H9 (cell line): ENCODE data around the gene G2E3. TPM values are rescaled to one million over a fixed set of nuclear protein-coding genes. Genes with fewer than 3 reads are reported as not detected.
"Not testable (repeated sequence)": the region's sequence is repeated elsewhere in the genome, so short reads cannot be mapped to it uniquely, and the experiment has no call there.

Experiments used
- DNase-seq: peaks from one replicate; pipeline ENCODE4 v3.0.0-alpha.2; 2017
- H2AFZ ChIP-seq: one replicate; pipeline ENCODE4 v1.6.1; 2013; ENCODE audit warnings: mild to moderate bottlenecking, low read length, control low read depth, moderate library complexity
- H2AK5ac ChIP-seq: 2 replicates; pipeline ENCODE4 v1.6.1; 2013; ENCODE audit warnings: low read length, control low read depth, mixed read lengths; ENCODE audit not compliant: insufficient read length
- H2BK120ac ChIP-seq: one replicate; pipeline ENCODE4 v1.6.1; 2013; ENCODE audit warnings: low read depth, mild to moderate bottlenecking, low read length, control low read depth, inconsistent platforms; ENCODE audit not compliant: poor library complexity, severe bottlenecking
- H2BK12ac ChIP-seq: 2 replicates; pipeline ENCODE4 v1.6.1; 2013; ENCODE audit warnings: low read length, control low read depth, mixed read lengths, low read depth; ENCODE audit not compliant: insufficient read length
- H2BK15ac ChIP-seq: 2 replicates; pipeline ENCODE4 v1.6.1; 2013; ENCODE audit warnings: low read depth, low read length, control low read depth
- H2BK20ac ChIP-seq: one replicate; pipeline ENCODE4 v1.6.1; 2013; ENCODE audit warnings: low read depth, mild to moderate bottlenecking, low read length, control low read depth, inconsistent platforms; ENCODE audit not compliant: poor library complexity, severe bottlenecking
- H2BK5ac ChIP-seq: 2 replicates; pipeline ENCODE4 v1.6.1; 2013; ENCODE audit warnings: low read length, control low read depth, mixed read lengths; ENCODE audit not compliant: insufficient read length
- H3K14ac ChIP-seq: 2 replicates; pipeline ENCODE4 v1.6.1; 2013; ENCODE audit warnings: low read length, control low read depth; ENCODE audit not compliant: insufficient read depth
- H3K18ac ChIP-seq: 2 replicates; pipeline ENCODE4 v1.6.1; 2013; ENCODE audit warnings: low read depth, mild to moderate bottlenecking, mixed read lengths, low read length, control low read depth; ENCODE audit not compliant: insufficient read length
- H3K23ac ChIP-seq: 2 replicates; pipeline ENCODE4 v1.6.1; 2013; ENCODE audit warnings: low read length, control low read depth, mixed read lengths, low read depth; ENCODE audit not compliant: insufficient read length
- H3K23me2 ChIP-seq: 2 replicates; pipeline ENCODE4 v1.6.1; 2013; ENCODE audit warnings: low read depth, mild to moderate bottlenecking, mixed read lengths, low read length, control low read depth; ENCODE audit not compliant: insufficient read length, poor library complexity, severe bottlenecking
- H3K27ac ChIP-seq: 2 replicates; pipeline ENCODE4 v1.5.1; 2013; ENCODE audit warnings: low read length, control low read depth, mixed read lengths, low read depth; ENCODE audit not compliant: insufficient read length
- H3K27me3 ChIP-seq: 2 replicates; pipeline ENCODE4 v1.6.1; 2013; ENCODE audit warnings: low read length, control low read depth, inconsistent platforms; ENCODE audit not compliant: insufficient read depth
- H3K4ac ChIP-seq: 2 replicates; pipeline ENCODE4 v1.6.1; 2013; ENCODE audit warnings: low read depth, mild to moderate bottlenecking, control low read depth, inconsistent platforms, low read length, moderate library complexity
- H3K4me1 ChIP-seq: 2 replicates; pipeline ENCODE4 v1.6.1; 2013; ENCODE audit warnings: low read length, control low read depth, inconsistent platforms; ENCODE audit not compliant: insufficient read depth
- H3K4me2 ChIP-seq: 2 replicates; pipeline ENCODE4 v1.6.1; 2013; ENCODE audit warnings: low read length, control low read depth, mixed read lengths; ENCODE audit not compliant: insufficient read length, insufficient read depth
- H3K56ac ChIP-seq: 2 replicates; pipeline ENCODE4 v1.6.1; 2013; ENCODE audit warnings: low read depth, mild to moderate bottlenecking, mixed read lengths, low read length, control low read depth; ENCODE audit not compliant: insufficient read length
- H3K79me1 ChIP-seq: 2 replicates; pipeline ENCODE4 v1.6.1; 2013; ENCODE audit warnings: low read depth, mild to moderate bottlenecking, moderate library complexity, low read length, control low read depth, inconsistent platforms; ENCODE audit not compliant: insufficient read depth, poor library complexity, severe bottlenecking
- H3K79me2 ChIP-seq: 2 replicates; pipeline ENCODE4 v1.6.1; 2013; ENCODE audit warnings: low read length, control low read depth, inconsistent platforms; ENCODE audit not compliant: insufficient read depth
- H3K9ac ChIP-seq: 2 replicates; pipeline ENCODE4 v1.6.1; 2013; ENCODE audit warnings: low read length, control low read depth, mixed read lengths; ENCODE audit not compliant: insufficient read length; ENCODE audit errors: extremely low read depth
- H3K9me3 ChIP-seq: one replicate; pipeline ENCODE4 v1.6.1; 2013; ENCODE audit warnings: low read depth, low read length, inconsistent platforms; ENCODE audit not compliant: control insufficient read depth
- H3T11ph ChIP-seq: one replicate; pipeline ENCODE4 v1.6.1; 2013; ENCODE audit warnings: mild to moderate bottlenecking, low read length, control low read depth, inconsistent platforms
- H4K20me1 ChIP-seq: one replicate; pipeline ENCODE4 v1.6.1; 2013; ENCODE audit not compliant: control insufficient read depth, insufficient read length, insufficient read depth
- H4K5ac ChIP-seq: 2 replicates; pipeline ENCODE4 v1.6.1; 2013; ENCODE audit warnings: low read depth, mild to moderate bottlenecking, mixed read lengths, low read length, control low read depth; ENCODE audit not compliant: insufficient read length
- H4K8ac ChIP-seq: replicated peaks from 2 replicates; pipeline ENCODE4 v1.6.1; 2013; ENCODE audit warnings: low read length, control low read depth, mixed read lengths, low read depth; ENCODE audit not compliant: insufficient read length
- H4K91ac ChIP-seq: 2 replicates; pipeline ENCODE4 v1.6.1; 2013; ENCODE audit warnings: low read depth, mild to moderate bottlenecking, moderate library complexity, mixed read lengths, low read length, control low read depth; ENCODE audit not compliant: insufficient read length
- H3K27ac Mint-ChIP-seq, 3 experiments: 2 replicates in 2 of 3; 3 replicates in 1 of 3; pipeline ENCODE4 v1.8.0; 2020 to 2021; ENCODE audit warnings: mixed read lengths in 3 of 3, mild to moderate bottlenecking in 1 of 3, moderate library complexity in 1 of 3
- H3K27me3 Mint-ChIP-seq: 2 replicates; pipeline ENCODE4 v1.8.0; 2021; ENCODE audit warnings: low read depth, mild to moderate bottlenecking, moderate library complexity, mixed read lengths
- H3K36me3 Mint-ChIP-seq, 3 experiments: 2 replicates in 2 of 3; 3 replicates in 1 of 3; pipeline ENCODE4 v1.8.0; 2020 to 2021; ENCODE audit warnings: low read depth in 3 of 3, mixed read lengths in 3 of 3; ENCODE audit not compliant: insufficient read depth in 1 of 3
- H3K4me1 Mint-ChIP-seq, 2 experiments: 2 replicates each; pipeline ENCODE4 v1.8.0; 2020; ENCODE audit warnings: mixed read lengths in 2 of 2
- H3K4me3 Mint-ChIP-seq, 2 experiments: 2 replicates in 1 of 2; 3 replicates in 1 of 2; pipeline ENCODE4 v1.8.0; 2020 to 2021; ENCODE audit warnings: mild to moderate bottlenecking in 2 of 2, mixed read lengths in 2 of 2, moderate library complexity in 1 of 2
- H3K9me3 Mint-ChIP-seq, 2 experiments: 2 replicates in 1 of 2; 3 replicates in 1 of 2; pipeline ENCODE4 v1.8.0; 2020; ENCODE audit warnings: mild to moderate bottlenecking in 2 of 2, mixed read lengths in 2 of 2, moderate library complexity in 1 of 2
- WGBS: extraction: QIAGEN DNeasy Blood & Tissue Kit; methylation state at CpG from one replicate; pipeline ENCODE4 v1.1.7; 2013; ENCODE audit warnings: missing lambda C conversion rate, low lambda C conversion rate, mixed read lengths; ENCODE audit not compliant: insufficient read length; ENCODE audit errors: extremely low coverage; 5-methylcytosine and 5-hydroxymethylcytosine counted together
- total RNA-seq: library from RNA; stranded (reverse); gene quantifications from 2 replicates; pipeline ENCODE4 v1.2.1, GENCODE V29; 2021
- TF ChIP-seq, protein P1 (sequence below): fragments of 200-600 bp; sonication (generic); conservative IDR thresholded peaks from 3 replicates; pipeline ENCODE4 v1.8.0; 2021; ENCODE audit warnings: antibody characterized with exemption, mild to moderate bottlenecking

Gene G2E3
- total RNA-seq, 1 experiment from 2014 or later: 49.2 TPM

DNA sequence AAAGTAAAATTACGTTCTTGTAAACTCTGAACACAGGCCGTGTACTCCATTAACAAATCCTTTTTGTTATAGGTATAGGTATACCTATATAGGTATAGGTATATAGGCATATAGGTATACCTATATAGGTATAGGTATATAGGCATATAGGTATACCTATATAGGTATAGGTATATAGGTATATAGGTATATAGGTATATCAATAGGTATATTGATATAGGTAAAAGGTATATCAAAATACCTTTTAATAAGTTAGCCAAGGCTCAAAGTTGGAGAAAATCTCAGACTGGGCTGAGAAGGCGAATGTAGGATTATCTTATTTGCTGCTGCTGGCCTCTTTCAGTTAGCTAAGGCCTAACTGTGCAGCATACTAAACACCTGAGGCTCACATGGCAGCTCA is 66.6 kb downstream of the G2E3 start:
- Histone ChIP-seq H2BK12ac (no peak overlapping the region), H3K56ac (no peak overlapping the region), H2AFZ (no peak overlapping the region), H3K9ac (no peak overlapping the region), H3K18ac (no peak overlapping the region), H2BK15ac (no peak overlapping the region), H3K79me2 (peaks cover 19% of the 10 kb centered on the region; the same call in 1 of the 2 replicates), H3K4me2 (no peak overlapping the region), H2AK5ac (no peak overlapping the region), H3K14ac (no peak overlapping the region), H2BK120ac (no peak overlapping the region), H3K27ac (no peak overlapping the region), H3K23ac (no peak overlapping the region), H3T11ph (no peak overlapping the region), H2BK5ac (no peak overlapping the region), H4K8ac (no peak overlapping the region), H3K9me3 (no peaks in the 10 kb centered on the region), H4K20me1 (no peaks in the 10 kb centered on the region), H3K27me3 (no peaks in the 10 kb centered on the region), H4K91ac (no peak overlapping the region), H3K23me2 (no peaks in the 10 kb centered on the region), H2BK20ac (no peak overlapping the region), H3K4me1 (0 out of 2 replicates have a peak, but pooled peaks cover 3% of the 10 kb centered on the region), H4K5ac (no peak overlapping the region), H3K79me1 (no peaks in the 10 kb centered on the region), H3K4ac (no peak overlapping the region)
- DNase-seq: no peak
- TF ChIP-seq, protein P1, sequence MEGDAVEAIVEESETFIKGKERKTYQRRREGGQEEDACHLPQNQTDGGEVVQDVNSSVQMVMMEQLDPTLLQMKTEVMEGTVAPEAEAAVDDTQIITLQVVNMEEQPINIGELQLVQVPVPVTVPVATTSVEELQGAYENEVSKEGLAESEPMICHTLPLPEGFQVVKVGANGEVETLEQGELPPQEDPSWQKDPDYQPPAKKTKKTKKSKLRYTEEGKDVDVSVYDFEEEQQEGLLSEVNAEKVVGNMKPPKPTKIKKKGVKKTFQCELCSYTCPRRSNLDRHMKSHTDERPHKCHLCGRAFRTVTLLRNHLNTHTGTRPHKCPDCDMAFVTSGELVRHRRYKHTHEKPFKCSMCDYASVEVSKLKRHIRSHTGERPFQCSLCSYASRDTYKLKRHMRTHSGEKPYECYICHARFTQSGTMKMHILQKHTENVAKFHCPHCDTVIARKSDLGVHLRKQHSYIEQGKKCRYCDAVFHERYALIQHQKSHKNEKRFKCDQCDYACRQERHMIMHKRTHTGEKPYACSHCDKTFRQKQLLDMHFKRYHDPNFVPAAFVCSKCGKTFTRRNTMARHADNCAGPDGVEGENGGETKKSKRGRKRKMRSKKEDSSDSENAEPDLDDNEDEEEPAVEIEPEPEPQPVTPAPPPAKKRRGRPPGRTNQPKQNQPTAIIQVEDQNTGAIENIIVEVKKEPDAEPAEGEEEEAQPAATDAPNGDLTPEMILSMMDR: no peak
- Mint-ChIP-seq H3K36me3 (peaks cover 3 to 15% (median 13%) of the 10 kb centered on the region in 3 experiments; a peak in 6 of 7 replicates), H3K27ac (no peak overlapping the region), H3K9me3 (no peaks in the 10 kb centered on the region), H3K4me3 (no peak overlapping the region), H3K4me1 (peaks cover 19 to 20% of the 10 kb centered on the region in 2 experiments), H3K27me3 (no peaks in the 10 kb centered on the region)
- no CpG with 5 or more reads among the region's 3 CpGs for WGBS

DNA sequence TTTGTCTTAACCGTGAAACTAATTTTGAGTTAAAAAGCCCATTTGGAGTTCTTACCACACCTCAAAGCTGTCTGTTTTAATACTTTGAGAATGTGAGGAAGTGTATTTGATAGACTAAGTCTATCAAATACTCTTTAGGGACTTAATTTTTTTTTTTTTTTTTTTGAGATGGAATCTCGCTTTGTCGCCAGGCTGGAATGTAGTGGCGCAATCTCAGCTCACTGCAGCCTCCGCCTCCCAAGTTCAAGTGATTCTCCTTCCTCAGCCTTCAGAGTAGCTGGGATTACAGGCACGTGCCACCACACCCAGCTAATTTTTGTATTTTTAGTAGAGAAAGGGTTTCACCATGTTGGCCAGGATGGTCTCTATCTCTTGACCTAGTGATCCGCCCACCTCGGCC is 70.5 kb downstream of the G2E3 start:
- H4K5ac ChIP-seq, H2BK12ac ChIP-seq, H3K4me2 ChIP-seq, H4K8ac ChIP-seq, H3K9ac ChIP-seq, H3K27me3 ChIP-seq, H2BK120ac ChIP-seq, H3K4ac ChIP-seq, H3K27me3 Mint-ChIP-seq, H2BK15ac ChIP-seq, H3K23ac ChIP-seq, H3T11ph ChIP-seq, H3K27ac ChIP-seq, H2AFZ ChIP-seq, H2AK5ac ChIP-seq, H3K4me3 Mint-ChIP-seq, H3K9me3 ChIP-seq, H3K23me2 ChIP-seq, DNase-seq, H3K9me3 Mint-ChIP-seq, H2BK20ac ChIP-seq, H4K20me1 ChIP-seq, H3K79me1 ChIP-seq, H3K56ac ChIP-seq, H3K4me1 ChIP-seq, H3K4me1 Mint-ChIP-seq, H2BK5ac ChIP-seq, H4K91ac ChIP-seq, H3K18ac ChIP-seq, H3K14ac ChIP-seq: not testable (repeated sequence)
- 0 out of 7 replicates have a peak overlapping the region, but pooled peaks of 1 of the 3 experiments have one; percentile 61 for H3K27ac Mint-ChIP-seq
- peaks cover 4 to 25% (median 18%) of the 10 kb centered on the region in 3 experiments; a peak in 6 of 7 replicates for H3K36me3 Mint-ChIP-seq
- H3K79me2 ChIP-seq: peaks cover 10% of the 10 kb centered on the region; the same call in 1 of the 2 replicates
- WGBS: no CpG with 5 or more reads among the region's 8 CpGs
